K562 (cell line): Measurements from ENCODE around the gene TMEM132E. TPM values are rescaled to one million over a fixed set of nuclear protein-coding genes. Genes with fewer than 3 reads are reported as not detected.
A peak's percentile ranks its signal among the peaks of the same experiment; 100 is the strongest.

Experiments used
- ATAC-seq: fragments of 200-7000 bp; cut with Tn5 transposase; 3 replicates; pipeline ENCODE4 v1.9.1; 2020; ENCODE audit warnings: moderate library complexity
- BruUV-seq: library from RNA; stranded (reverse); fragments of 400-500 nt; replicated peaks from 2 replicates; lab custom pipeline; 2021; lab: Mats Ljungman, UMichigan
- CTCF ChIA-PET: fragments of 300-600 bp; formaldehyde crosslinking; extraction: SDS; loops from one replicate; lab custom pipeline; 2021; ENCODE audit warnings: low intra/inter-chr PET ratio; lab: Yijun Ruan, JAX
- POLR2A ChIA-PET: fragments of 300-600, 350-650 bp; sonication (Branson Sonifier 250); formaldehyde crosslinking; extraction: SDS; loops from one replicate; lab custom pipeline; 2021; ENCODE audit warnings: antibody characterized with exemption, inconsistent platforms; lab: Yijun Ruan, JAX
- DNase-seq, 4 experiments: peaks; one replicate each; pipeline versions ENCODE4 v3.0.0 to v3.0.0-alpha.2; 2011 to 2018; ENCODE audit warnings: low spot score in 3 of 4, mixed read lengths in 3 of 4; ENCODE audit errors: extremely low read depth in 1 of 4
- FAIRE-seq: peaks from 2 replicates; lab custom pipeline; 2011; peaks lifted over from hg19 to GRCh38; lab: Jason Lieb, UNC
- H2AFZ ChIP-seq: 2 replicates; pipeline ENCODE4 v1.6.0; 2011; ENCODE audit warnings: low read depth, low read length, control low read depth, inconsistent platforms
- H3K27ac ChIP-seq: fragments of 200-600 bp; 3 replicates; pipeline ENCODE4 v1.8.0; 2011; ENCODE audit warnings: low read depth, mild to moderate bottlenecking, control low read depth, inconsistent platforms, low read length, moderate library complexity, mixed read lengths; ENCODE audit errors: extremely low read depth
- H3K27me3 ChIP-seq, 2 experiments: fragments of 300-600 bp in 1 of 2; 2 replicates in 1 of 2; 3 replicates in 1 of 2; pipeline versions ENCODE4 v1.6.0 to v1.8.0; 2011; ENCODE audit warnings: inconsistent platforms in 2 of 2, low read length in 2 of 2, mild to moderate bottlenecking in 1 of 2, mixed read lengths in 1 of 2, moderate library complexity in 1 of 2; ENCODE audit not compliant: control insufficient read depth in 2 of 2, insufficient read depth in 2 of 2
- H3K36me3 ChIP-seq: fragments of 300-600 bp; 3 replicates; pipeline ENCODE4 v1.8.0; 2011; ENCODE audit warnings: mild to moderate bottlenecking, low read length, inconsistent platforms; ENCODE audit not compliant: control insufficient read depth, insufficient read depth
- H3K4me1 ChIP-seq, 2 experiments: fragments of 200-600 bp in 1 of 2; replicated peaks in 1 of 2; 2 replicates in 1 of 2; 3 replicates in 1 of 2; pipeline versions ENCODE4 v1.5.1 to v1.8.0; 2011; ENCODE audit warnings: inconsistent platforms in 2 of 2, low read length in 2 of 2, mild to moderate bottlenecking in 1 of 2, mixed read lengths in 1 of 2, moderate library complexity in 1 of 2; ENCODE audit not compliant: control insufficient read depth in 2 of 2, insufficient read depth in 2 of 2
- H3K4me2 ChIP-seq: 2 replicates; pipeline ENCODE4 v1.6.1; 2011; ENCODE audit warnings: low read length, control low read depth, inconsistent platforms, mixed read lengths; ENCODE audit not compliant: insufficient read depth
- H3K4me3 ChIP-seq: fragments of 200-600 bp; sonication (generic), shearing (Covaris generic); 2 replicates; pipeline ENCODE4 v1.5.1; 2016; ENCODE audit warnings: control low read depth, inconsistent platforms
- H3K79me2 ChIP-seq: fragments of 200-600 bp; 3 replicates; pipeline ENCODE4 v1.8.0; 2011; ENCODE audit warnings: low read length, inconsistent platforms; ENCODE audit not compliant: control insufficient read depth, insufficient read depth
- H3K9ac ChIP-seq, 2 experiments: 2 replicates each; pipeline versions ENCODE4 v1.6.0 to v1.6.1; 2011; ENCODE audit warnings: low read depth in 2 of 2, low read length in 2 of 2, control low read depth in 1 of 2, inconsistent platforms in 1 of 2, mild to moderate bottlenecking in 1 of 2, mixed read lengths in 1 of 2; ENCODE audit not compliant: insufficient read depth in 1 of 2
- H3K9me1 ChIP-seq: one replicate; pipeline ENCODE4 v1.6.0; 2011; ENCODE audit warnings: inconsistent platforms, mild to moderate bottlenecking, low read length, moderate library complexity; ENCODE audit not compliant: control insufficient read depth, insufficient read depth
- H3K9me3 ChIP-seq: replicated peaks from 2 replicates; pipeline ENCODE4 v1.5.1; 2011; ENCODE audit warnings: low read depth, low read length, inconsistent platforms; ENCODE audit not compliant: control insufficient read depth, insufficient read depth
- H4K20me1 ChIP-seq: replicated peaks from 2 replicates; pipeline ENCODE4 v1.6.1; 2011; ENCODE audit warnings: low read length, inconsistent platforms, mixed read lengths; ENCODE audit not compliant: control insufficient read depth, insufficient read depth
- NFIC ChIP-seq: fragments of 450-650 bp; IDR thresholded peaks from 2 replicates; pipeline ENCODE4 v1.6.1; 2017; ENCODE audit warnings: mild to moderate bottlenecking, inconsistent platforms
- NR4A1 ChIP-seq, 2 experiments: fragments of 250-450 bp in 1 of 2; fragments of 450-650 bp in 1 of 2; sonication (Bioruptor Pico) in 1 of 2; IDR thresholded peaks; 2 replicates each; pipeline versions ENCODE4 v1.4.0 to v1.6.1; 2016 to 2020; ENCODE audit warnings: mild to moderate bottlenecking in 2 of 2, missing compliant biosample characterization in 1 of 2, missing genetic modification characterization in 1 of 2, moderate library complexity in 1 of 2
- SLC30A9 ChIP-seq: fragments of 250-450 bp; sonication (Bioruptor Pico); IDR thresholded peaks from 2 replicates; pipeline ENCODE4 v1.8.0; 2022; ENCODE audit warnings: mild to moderate bottlenecking, moderate library complexity
- VEZF1 ChIP-seq: fragments of 200-800 bp; sonication (Bioruptor generic); IDR thresholded peaks from 2 replicates; pipeline ENCODE4 v1.6.1; 2017; ENCODE audit warnings: missing genetic modification characterization, missing compliant biosample characterization
- WGBS: fragments of 100-300 bp; shearing (Covaris generic); methylation state at CpG from one replicate; pipeline ENCODE4 v1.1.6; 2016; ENCODE audit warnings: low coverage, mixed read lengths; ENCODE audit not compliant: insufficient coverage; ENCODE audit errors: missing lambda C conversion rate; 5-methylcytosine and 5-hydroxymethylcytosine counted together
- in situ Hi-C: fragments of 300-500 bp; cut with MboI; formaldehyde crosslinking; loops from 4 replicates; pipeline ENCODE4 v1.15.0; 2018; ENCODE audit warnings: inconsistent platforms, mixed read lengths
- intact Hi-C: fragments of 100-400 bp; cut with micrococcal nuclease; formaldehyde crosslinking; loops from 2 replicates; pipeline ENCODE4 v1.14.2; 2022
- polyA plus RNA-seq, 8 experiments: library from polyadenylated mRNA; depleted of rRNA in 4 of 8; stranded (reverse) in 5 of 8; unstranded in 3 of 8; fragments of >200 nt; fragmentation: Nextera tagmentation in 2 of 8; fragmentation: Illumina TruSeq in 1 of 8; extraction: Ambion mirVana in 2 of 8; extraction: Trizol in 1 of 8; gene quantifications; 2 replicates each; pipeline versions ENCODE4 v1.2.1 to v1.2.3, GENCODE V29; 2011 to 2014; ENCODE audit warnings: inconsistent platforms in 1 of 8, missing spikeins in 1 of 8
- total RNA-seq, 7 experiments: library from RNA; depleted of rRNA in 6 of 7; stranded (reverse); fragments of >200 nt in 6 of 7; fragmentation: Illumina TruSeq in 2 of 7; extraction: Trizol in 2 of 7; gene quantifications; 2 replicates each; pipeline versions ENCODE4 v1.2.1 to v1.2.3, GENCODE V29; 2011 to 2021; ENCODE audit warnings: low replicate concordance in 1 of 7

The TMEM132E gene
- total and polyA plus RNA-seq, 9 of the 15 experiments (the other 6 are each of a cell fraction or from before 2014, with no cell fraction given) = not detected

- in situ Hi-C loops = no loop called here
- Histone ChIP-seq H3K9ac (no peak overlapping the region), H3K4me3 (no peak overlapping the region), H3K9me1 (no peaks in the 10 kb centered on the region), H3K4me2 (no peak overlapping the region)
- BruUV-seq = no TSS peak
- DNase-seq (peak in 2 of 4 experiments; percentile 20 to 23), ATAC-seq (no peak), FAIRE-seq (no peak)
- CTCF ChIA-PET = interaction anchor here (0.6 kb wide), 1 partner anchor 1718 kb away, joined by 3 read pairs; no protein-coding TSS in a partner anchor
- peak; percentile 31; the same call in 1 of the 2 replicates for TF ChIP-seq VEZF1 (CRISPR knock-in tag)
- TF ChIP-seq NR4A1 (CRISPR knock-in tag; IDR thresholded peaks at IDR 0.05) = no peak
- TF ChIP-seq NR4A1 (tag; IDR thresholded peaks at IDR 0.05) = no peak
- TF ChIP-seq NFIC = peak; percentile 48
- no peak for TF ChIP-seq SLC30A9 (CRISPR knock-in tag)
- TF ChIP-seq, all 486 proteins: peak for 2
- no peak overlapping the region for H3K27ac ChIP-seq
- H4K20me1 ChIP-seq = peaks cover 22% of the 10 kb centered on the region
- intact Hi-C loops = no loop called here
- peaks cover 8 to 14% of the 10 kb centered on the region in 2 experiments; a peak in 3 of 5 replicates for H3K4me1 ChIP-seq
- peaks cover 0 to 26% of the 10 kb centered on the region in 2 experiments; a peak in 3 of 5 replicates for H3K27me3 ChIP-seq
- WGBS = 4% methylated on average over 3 of the region's 3 CpGs
- POLR2A ChIA-PET = no interaction called here
- H3K9me3 ChIP-seq = no peaks in the 10 kb centered on the region
- no peaks in the 10 kb centered on the region for H3K36me3 ChIP-seq
- H2AFZ ChIP-seq = no peak overlapping the region
- no peaks in the 10 kb centered on the region for H3K79me2 ChIP-seq
Measured at GRCh38 chr17:34645594-34645993, 66.2 kb downstream of the TMEM132E start.
